ENCODE measurements around the gene PPP1R12B.
"Not testable (repeated sequence)": the region's sequence is repeated elsewhere in the genome, so short reads cannot be mapped to it uniquely, and the experiment has no call there.

- TF ChIP-seq EZH2 (IDR thresholded peaks at IDR 0.05), result not testable (repeated sequence)
- TF ChIP-seq, protein P1, sequence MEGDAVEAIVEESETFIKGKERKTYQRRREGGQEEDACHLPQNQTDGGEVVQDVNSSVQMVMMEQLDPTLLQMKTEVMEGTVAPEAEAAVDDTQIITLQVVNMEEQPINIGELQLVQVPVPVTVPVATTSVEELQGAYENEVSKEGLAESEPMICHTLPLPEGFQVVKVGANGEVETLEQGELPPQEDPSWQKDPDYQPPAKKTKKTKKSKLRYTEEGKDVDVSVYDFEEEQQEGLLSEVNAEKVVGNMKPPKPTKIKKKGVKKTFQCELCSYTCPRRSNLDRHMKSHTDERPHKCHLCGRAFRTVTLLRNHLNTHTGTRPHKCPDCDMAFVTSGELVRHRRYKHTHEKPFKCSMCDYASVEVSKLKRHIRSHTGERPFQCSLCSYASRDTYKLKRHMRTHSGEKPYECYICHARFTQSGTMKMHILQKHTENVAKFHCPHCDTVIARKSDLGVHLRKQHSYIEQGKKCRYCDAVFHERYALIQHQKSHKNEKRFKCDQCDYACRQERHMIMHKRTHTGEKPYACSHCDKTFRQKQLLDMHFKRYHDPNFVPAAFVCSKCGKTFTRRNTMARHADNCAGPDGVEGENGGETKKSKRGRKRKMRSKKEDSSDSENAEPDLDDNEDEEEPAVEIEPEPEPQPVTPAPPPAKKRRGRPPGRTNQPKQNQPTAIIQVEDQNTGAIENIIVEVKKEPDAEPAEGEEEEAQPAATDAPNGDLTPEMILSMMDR (IDR thresholded peaks at IDR 0.05), result not testable (repeated sequence)
Observed at GRCh38 chr1:202493112-202493511, 144.6 kb downstream of the PPP1R12B start.

All from neural progenitor cell (in vitro differentiated cells).